GM21360 (cell line): ENCODE measurements around the gene CUL7.

Experiments
- ATAC-seq: cut with Tn5 transposase; IDR thresholded peaks from one replicate; pipeline ENCODE4 v1.9.1; 2021; ENCODE audit warnings: mild to moderate bottlenecking, moderate library complexity; ENCODE audit not compliant: unreplicated experiment

CUL7 gene

GRCh38 chr6:43077981-43078511 lies 24.4 kb upstream of the CUL7 start:
- ATAC-seq, result no peak

- no peak for ATAC-seq
Measured at GRCh38 chr6:43077333-43077809, 23.7 kb upstream of the CUL7 start.

DNA sequence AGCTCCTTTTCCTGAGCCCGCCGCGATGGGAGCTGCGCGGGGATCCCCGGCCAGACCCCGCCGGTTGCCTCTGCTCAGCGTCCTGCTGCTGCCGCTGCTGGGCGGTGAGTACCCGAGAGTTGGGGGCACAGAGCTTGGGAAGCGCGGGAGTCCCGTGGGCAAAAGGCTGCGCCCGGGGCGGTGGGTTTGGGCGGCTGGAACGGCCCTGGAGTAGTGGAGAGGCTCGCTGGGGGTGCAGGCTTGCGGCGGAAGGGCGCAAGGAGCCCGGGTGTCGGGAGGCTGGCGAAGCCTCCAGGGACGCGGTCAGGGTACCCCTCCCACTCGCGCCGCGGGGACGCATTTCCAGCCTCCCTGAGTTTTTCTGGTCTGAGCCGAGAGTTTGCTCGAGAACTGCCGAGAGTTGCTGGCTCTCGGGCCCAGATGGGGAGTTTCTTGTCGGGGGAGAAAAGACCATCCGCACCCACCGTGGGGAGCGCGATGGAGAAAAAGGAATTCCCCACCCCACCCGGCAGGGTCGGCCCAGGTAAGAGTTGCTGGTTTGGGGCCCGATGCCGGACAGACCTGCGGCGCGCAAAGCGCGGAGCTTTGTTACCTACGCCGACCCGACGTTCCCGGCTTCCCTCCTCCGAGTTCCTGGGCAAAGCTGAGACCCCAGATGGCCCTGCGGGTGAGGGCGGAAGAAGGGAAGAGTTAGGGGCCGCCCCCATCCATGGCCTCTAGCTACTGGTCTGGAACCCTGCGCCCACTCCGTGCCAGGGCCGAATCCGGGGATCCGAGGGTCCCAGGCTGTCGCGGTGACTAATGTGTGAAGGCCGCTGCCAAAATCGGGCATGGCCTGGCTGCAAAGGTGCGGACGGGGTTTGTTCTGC lies 23.0 kb upstream of the CUL7 start:
- no peak for ATAC-seq

DNA sequence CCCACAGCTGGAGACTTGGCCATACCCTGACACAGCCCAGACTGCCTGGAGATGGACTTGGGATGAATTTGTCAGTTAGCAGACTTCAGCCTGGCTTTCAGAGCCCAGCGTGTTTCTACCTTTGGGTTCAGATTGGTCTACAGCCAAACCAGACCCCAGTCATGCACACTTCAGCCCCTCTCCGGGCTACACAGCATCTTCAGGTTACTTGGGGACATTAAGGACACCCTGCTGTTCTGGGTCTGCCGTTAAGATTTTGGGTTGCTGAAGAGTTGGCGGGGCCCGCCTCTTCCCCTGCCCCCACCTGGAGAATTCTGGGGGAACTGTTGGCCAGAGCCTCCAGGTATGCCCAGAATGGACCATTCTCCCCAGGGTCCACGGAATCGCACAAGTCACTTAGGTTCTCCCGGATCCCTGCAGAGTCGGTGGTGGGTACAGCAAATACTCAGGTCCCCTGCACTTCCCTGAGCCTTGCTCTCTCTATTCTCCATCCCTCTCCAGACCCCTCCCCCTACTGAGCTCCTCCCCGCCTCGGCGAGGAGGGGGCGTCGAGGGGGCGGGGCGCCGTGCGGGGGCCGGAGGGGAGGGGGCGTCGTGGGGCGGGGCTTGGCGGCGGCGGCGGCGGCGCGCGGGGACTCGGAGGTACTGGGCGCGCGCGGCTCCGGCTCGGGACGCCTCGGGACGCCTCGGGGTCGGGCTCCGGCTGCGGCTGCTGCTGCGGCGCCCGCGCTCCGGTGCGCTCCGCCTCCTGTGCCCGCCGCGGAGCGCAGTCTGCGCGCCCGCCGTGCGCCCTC lies 22.2 kb upstream of the CUL7 start, which contains the start of gene PTK7:
PTK7 (plus strand) TSS at position 645 of the 794 bp plus-strand sequence. CDS start 175 bp downstream, outside the sequence.
- no peak for ATAC-seq

DNA sequence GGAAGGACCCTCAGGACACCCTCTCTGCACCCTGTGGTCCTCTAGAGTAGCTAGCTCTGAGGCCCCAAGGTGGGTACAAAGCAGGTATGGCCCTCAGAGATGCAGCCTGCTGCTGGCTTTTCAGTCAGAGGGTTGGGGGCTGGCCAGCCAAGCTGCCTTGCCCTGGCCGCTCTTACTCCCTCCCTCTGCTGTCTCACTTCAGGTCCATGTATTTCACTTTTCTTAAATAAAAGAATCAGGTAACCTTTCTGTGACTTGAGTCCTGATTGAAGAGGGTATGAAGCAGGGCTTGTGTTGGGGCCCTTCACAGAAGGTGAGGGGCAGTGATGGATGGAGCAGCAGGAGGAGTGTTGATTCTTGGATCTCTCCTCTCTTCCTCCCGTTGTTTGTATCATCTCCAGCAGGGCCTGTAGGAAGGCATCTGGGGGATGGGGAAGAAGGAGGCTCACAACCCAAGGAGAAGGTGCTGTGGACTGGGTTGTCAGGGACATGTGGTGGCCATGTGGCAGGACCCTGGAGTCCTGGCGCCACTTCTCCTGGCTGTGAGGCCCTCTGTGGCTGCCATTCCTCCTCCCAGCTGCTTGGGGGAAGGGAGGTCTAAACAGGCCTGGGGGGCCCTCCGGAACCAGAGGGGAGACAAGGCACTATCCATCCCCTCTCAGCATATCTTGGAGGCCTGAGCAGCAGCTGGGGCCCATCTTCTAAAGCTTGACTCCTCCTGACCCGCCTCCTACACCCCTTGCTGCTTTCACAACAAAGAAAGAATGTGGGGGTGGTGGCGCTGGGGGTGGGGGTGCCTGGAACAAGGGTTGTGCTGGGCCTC lies 21.4 kb upstream of the CUL7 start:
- no peak for ATAC-seq

DNA sequence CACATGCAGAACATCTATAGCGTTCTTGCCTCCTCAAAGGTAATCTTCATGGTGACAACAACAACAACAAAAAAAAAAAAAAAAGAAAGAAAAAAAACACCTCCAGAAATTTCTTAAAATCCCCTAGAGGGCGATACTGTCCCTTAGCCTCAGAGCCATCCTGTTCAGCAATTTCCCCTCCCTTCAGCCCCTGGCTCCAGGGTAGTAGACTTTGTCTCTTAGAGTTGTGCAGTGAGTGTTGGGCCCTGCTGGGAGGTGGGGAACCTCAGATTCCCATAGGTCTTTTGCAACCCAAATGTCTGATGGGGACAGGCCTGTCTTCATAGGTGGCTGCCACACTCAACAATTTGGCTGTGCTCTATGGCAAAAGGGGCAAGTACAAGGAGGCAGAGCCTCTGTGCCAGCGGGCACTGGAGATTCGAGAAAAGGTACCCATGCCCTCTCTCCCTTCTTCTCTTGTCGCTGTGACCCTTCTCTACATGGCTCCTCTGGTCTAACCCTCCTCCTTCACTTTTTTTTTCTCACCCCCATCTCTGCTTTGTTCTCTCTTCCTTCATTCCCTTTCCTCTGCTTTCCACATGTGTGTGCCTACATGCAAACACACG lies 16.5 kb upstream of the CUL7 start:
- ATAC-seq, result no peak

DNA sequence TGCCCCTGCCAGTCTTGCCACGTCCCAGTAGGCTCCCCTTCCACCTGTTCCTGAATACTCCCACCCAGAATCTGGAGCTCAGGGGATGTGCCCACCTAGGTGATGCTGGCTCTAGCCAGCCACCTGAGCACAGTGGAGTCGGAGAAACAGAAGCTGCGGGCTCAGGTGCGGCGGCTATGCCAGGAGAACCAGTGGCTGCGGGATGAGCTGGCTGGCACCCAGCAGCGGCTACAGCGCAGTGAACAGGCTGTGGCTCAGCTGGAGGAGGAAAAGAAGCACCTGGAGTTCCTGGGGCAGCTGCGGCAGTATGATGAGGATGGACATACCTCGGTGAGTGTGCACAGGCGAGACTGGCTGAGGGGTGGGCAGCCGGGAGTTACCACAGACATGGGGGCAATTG lies 9.2 kb upstream of the CUL7 start:
- ATAC-seq, result no peak

DNA sequence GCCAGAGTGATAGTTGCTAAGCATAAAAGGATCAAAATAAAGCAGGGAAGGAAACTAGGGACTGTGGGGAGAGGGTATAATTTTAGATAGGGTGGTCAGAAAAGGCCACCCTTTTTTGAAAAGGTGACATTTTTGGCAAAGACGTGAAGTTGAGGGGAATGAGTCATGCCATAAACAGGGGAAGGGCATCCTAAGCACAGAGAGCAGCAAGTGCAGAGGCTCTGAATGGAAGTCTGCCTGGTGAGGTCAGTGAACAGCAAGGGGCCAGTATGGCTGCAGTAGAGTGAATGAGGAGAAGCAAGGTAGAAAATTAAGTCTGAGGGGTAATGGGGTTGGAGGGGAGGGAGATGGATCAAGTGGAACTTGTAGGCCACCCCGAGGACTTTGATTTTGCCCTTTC lies 8.2 kb upstream of the CUL7 start:
- no peak for ATAC-seq

DNA sequence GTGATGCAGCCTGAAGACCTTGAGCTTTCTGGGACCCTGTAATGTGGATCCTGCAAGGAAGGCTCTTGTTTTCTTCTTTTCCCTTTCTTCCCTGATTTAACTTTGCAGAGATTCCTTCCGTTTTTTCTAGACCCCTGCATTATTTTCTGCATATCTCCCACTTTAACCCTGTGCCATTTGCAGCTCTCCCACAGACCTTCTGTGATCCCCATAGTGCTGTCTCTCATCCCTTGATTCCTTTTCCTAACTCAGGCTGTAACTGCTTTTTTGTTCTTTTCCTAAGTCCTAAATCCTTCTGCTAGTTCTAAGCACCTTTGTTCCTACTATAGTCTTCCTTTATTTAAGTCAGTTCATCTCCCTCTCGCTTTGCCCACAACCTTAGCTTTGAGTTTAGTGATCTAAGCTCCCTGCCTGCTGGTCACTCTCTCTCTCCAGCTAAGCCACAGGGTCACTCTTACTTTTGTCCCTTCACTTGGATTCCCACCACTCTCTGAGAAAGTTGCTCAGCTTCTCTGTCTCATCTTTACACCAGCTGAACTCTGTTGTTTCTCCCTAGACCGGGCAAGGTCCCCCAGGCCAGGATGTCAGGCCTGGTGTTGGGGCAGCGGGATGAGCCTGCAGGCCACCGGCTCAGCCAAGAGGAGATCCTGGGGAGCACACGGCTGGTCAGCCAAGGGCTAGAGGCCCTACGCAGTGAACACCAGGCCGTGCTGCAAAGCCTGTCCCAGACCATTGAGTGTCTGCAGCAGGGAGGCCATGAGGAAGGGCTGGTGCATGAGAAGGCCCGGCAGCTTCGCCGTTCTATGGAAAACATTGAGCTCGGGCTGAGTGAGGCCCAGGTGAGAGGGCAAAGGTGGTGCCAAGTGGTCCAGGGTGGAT lies 7.3 kb upstream of the CUL7 start:
- no peak for ATAC-seq

GRCh38 chr6:43060034-43060754 lies 6.5 kb upstream of the CUL7 start:
- ATAC-seq, result no peak

DNA sequence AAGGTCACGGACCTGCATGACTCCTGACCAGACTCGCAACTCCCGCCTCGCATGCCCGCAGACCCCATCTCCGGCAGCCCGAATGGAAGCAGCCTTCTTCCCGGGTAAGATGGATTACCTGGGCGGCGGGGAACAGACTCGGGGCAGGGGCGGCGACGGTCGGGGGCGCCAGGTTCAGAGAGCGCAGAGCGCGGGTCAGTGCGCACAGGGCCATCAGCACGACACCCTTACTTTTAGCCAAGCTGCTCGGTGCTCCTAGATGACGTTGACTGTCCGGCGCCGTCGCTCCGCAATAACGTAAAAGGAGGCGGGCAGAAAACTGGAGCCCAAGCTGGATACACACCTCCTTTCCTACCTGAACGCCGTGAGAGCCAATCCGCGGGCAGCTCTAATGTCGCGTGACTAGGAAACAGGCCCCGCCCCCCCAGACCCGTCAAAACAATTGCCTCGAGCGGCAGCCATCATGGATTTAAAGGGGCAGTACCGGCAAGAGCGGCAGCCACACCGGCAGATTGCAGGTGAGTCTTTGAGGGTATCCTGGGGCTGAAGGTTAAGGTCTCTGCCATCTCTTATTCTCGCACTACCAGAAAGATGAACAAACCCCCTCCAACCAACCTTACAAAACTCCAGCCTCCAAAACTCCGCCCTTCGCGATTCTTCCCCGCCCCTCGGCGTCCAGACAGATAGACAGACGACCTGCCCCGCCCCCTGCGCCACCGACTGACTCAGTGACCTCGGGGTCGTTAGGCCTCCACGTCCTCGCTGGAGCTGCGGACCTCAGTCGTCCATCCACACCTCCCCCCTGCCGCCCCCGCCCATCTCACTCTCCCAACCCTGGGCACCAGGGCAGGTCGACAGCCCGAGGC lies 5.8 kb upstream of the CUL7 start, which contains the start of the genes KLC4 and MRPL2:
KLC4 (plus strand) TSS at position 464 of the 866 bp plus-strand sequence. CDS start 1,705 bp downstream, outside the sequence.
MRPL2 (minus strand) TSS at position 267 of the 866 bp plus-strand sequence; CDS start at position 214, 53 bp downstream.
- peak; percentile 89 for ATAC-seq

GRCh38 chr6:43058531-43058930 lies 4.9 kb upstream of the CUL7 start:
- no peak for ATAC-seq

- no peak for ATAC-seq
Measured at GRCh38 chr6:43055966-43056365, 2.3 kb upstream of the CUL7 start.

GRCh38 chr6:43054206-43054943 lies 724 bp upstream of the CUL7 start:
- no peak for ATAC-seq

DNA sequence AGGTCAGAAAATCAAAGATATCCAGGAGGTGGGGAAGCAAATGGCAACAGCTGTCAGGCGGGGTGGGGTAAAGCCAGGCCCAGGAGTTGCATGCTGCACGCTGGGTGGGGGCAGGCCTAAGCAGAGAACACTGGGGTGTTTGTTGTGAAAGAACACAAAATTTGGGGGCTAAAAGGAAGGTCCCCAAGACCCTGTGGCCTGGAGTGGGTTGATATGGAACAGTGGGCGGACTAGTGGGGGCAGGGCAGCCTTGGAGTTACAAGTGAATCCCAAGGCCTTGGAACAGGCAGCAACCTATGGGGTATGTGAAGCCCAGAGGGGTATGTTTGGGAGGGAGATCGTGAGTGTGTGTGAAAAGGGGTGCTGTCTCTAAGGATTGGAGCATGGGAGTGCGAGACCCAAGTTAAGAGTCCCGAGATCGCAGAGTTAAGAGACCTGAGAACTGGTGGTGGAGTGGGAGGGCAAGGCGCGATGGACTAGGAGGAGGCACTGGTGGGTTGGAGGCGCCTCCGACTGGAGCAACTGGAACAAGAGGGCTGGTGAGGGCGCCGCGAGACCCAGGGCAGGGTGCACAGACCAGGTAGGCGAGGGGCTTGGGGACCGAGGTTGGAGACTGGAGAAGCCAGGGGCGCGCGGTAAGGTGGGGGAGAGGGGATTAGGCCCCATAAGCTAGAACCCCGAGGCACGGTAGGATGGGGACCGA lies 658 bp downstream of the CUL7 start:
- peak; percentile 16 for ATAC-seq

- ATAC-seq, result no peak
Measured at GRCh38 chr6:43052225-43052841, 1.3 kb downstream of the CUL7 start.
